ENCODE results near the gene B4GALT4. TPM values are rescaled to one million over a fixed set of nuclear protein-coding genes. Genes with fewer than 3 reads are reported as not detected.
"Not testable (repeated sequence)": the region's sequence is repeated elsewhere in the genome, so short reads cannot be mapped to it uniquely, and the experiment has no call there.

The B4GALT4 gene
- total RNA-seq, 4 donors from 2014 or later: 16.2 to 27.3 (median 21.2) TPM

DNA sequence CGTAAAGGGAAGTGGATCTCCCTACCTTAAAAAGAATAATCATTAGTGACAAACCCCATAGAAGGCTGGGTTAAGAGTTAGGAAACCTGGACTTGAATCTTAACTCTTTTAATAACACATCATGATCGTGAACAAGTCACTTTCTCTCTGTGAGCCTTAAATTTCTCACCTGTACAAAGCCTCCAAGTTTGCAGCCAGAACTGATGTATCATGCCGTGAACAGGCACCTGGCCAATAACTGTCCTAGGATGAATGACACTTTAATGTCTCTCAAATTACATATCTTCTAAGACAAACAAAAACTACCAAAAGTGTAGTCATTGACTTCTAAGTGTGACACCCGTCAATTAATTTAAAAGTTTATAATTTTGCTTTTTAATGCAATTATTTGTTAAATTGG lies 63.4 kb downstream of the B4GALT4 start:
- 81 to 90% methylated on average over 4 of the region's 4 CpGs for WGBS, 2 donors
- no peak for DNase-seq (ENCODE audit: low spot score in 2 of 2)

GRCh38 chr3:119176778-119177177 lies 63.9 kb downstream of the B4GALT4 start:
- TF ChIP-seq EP300 (IDR thresholded peaks at IDR 0.05): no peak
- TF ChIP-seq CTCF (IDR thresholded peaks at IDR 0.05): no peak
- no peak for TF ChIP-seq POLR2A (IDR thresholded peaks at IDR 0.05)
- no peaks in the 10 kb centered on the region for H3K36me3 ChIP-seq
- 60 to 75% methylated on average over 4 of the region's 4 CpGs for WGBS, 2 donors
- H3K27me3 ChIP-seq: no peaks in the 10 kb centered on the region
- peaks cover 0 to 6% (median 0%) of the 10 kb centered on the region in 4 donors for H3K4me1 ChIP-seq
- peak overlapping the region; percentile 7 to 82 (median 45) for H3K27ac ChIP-seq
- DNase-seq (ENCODE audit: low spot score in 2 of 2): no peak
- no peaks in the 10 kb centered on the region for H3K9me3 ChIP-seq
- H3K4me3 ChIP-seq: no peak overlapping the region

More for the DNA sequence above, 63.4 kb downstream of the B4GALT4 start:
- no peaks in the 10 kb centered on the region for H3K9me3 ChIP-seq
- no peak for TF ChIP-seq EP300 (IDR thresholded peaks at IDR 0.05)
- no peak for TF ChIP-seq POLR2A (IDR thresholded peaks at IDR 0.05)
- TF ChIP-seq CTCF (IDR thresholded peaks at IDR 0.05): no peak
- H3K4me3 ChIP-seq: no peak overlapping the region
- H3K27me3 ChIP-seq: no peaks in the 10 kb centered on the region
- peak overlapping the region in 2 of 4 donors; percentile 70 to 82 for H3K27ac ChIP-seq
- H3K4me1 ChIP-seq: peaks cover 0 to 6% (median 0%) of the 10 kb centered on the region in 4 donors
- no peaks in the 10 kb centered on the region for H3K36me3 ChIP-seq

DNA sequence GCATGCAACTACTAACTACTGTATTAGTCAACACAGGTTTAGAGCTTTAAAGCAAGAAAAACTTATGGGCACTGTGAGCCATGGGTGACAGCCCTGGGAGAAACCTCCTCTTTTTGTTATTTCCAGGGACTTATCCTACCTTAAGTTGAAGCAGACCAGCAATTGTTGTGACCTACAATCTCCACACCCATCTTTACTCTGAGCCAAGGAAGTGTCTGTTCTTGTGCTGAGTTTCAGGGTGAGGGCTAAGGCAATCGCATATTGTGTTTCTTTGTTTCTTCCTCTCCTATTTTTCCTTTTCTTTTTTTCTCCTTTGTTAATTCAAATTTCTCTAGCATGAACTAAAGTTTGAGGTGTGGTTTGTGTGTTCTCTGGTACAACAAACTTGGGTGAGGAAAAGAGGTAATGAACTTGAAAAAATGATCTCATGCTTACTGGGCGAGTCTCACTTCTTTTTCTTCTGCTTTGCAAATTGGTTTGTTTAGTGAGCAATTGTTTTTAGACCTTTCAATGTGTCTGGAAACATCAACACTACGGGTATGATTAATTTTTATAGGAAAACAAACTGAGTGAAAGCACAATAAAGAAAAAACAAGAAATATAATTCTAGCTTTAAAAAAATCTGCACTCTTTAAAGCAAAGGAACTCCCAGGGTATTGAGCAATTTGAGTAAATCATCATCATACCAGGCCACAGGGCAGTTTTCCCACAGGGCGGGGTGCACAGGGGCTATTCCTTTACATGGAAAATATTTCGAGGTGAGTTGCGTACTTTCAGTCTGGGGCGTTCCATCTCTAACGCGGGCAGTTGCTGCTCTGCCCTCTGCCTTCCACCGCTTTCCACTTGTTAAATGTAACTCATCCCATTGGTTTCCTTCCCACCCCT lies 64.6 kb downstream of the B4GALT4 start:
- Histone ChIP-seq H3K4me1 (peaks cover 0 to 6% (median 0%) of the 10 kb centered on the region in 4 donors), H3K27ac (peak overlapping the region in 3 of 4 donors; percentile 7 to 82 (median 70)), H3K4me3 (no peak overlapping the region), H3K36me3 (no peaks in the 10 kb centered on the region), H3K9me3 (no peaks in the 10 kb centered on the region), H3K27me3 (no peaks in the 10 kb centered on the region)
- TF ChIP-seq POLR2A (IDR thresholded peaks at IDR 0.05) (no peak), EP300 (IDR thresholded peaks at IDR 0.05) (peak in 1 of 2 donors; percentile 31), CTCF (IDR thresholded peaks at IDR 0.05) (no peak)
- WGBS, 2 donors: 66 to 78% methylated on average over 10 of the region's 10 CpGs
- peak; percentile 28 to 36 for DNase-seq (ENCODE audit: low spot score in 2 of 2)

- Histone ChIP-seq H3K27ac (no peak within 1 kb of the TSS), H3K27me3 (no peaks in the 10 kb centered on the region), H3K4me3 (no peak within 1 kb of the TSS), H3K36me3 (no peaks in the 10 kb centered on the region), H3K4me1 (peaks cover 0 to 6% (median 0%) of the 10 kb centered on the region in 4 donors), H3K9me3 (no peaks in the 10 kb centered on the region)
- no peak for TF ChIP-seq EP300 (IDR thresholded peaks at IDR 0.05)
- no peak for TF ChIP-seq CTCF (IDR thresholded peaks at IDR 0.05)
- no peak for TF ChIP-seq POLR2A (IDR thresholded peaks at IDR 0.05)
- DNase-seq (ENCODE audit: low spot score in 2 of 2): no peak
- WGBS, 2 donors: 28 to 47% methylated on average over 13 of the region's 13 CpGs
These were observed 67.4 kb downstream of the B4GALT4 start, which contains the start of gene UPK1B for GRCh38 chr3:119173325-119173724. TSS of gene UPK1B (plus strand) at chr3:119173598. CDS start at chr3:119186742, 13,144 bp downstream.

DNA sequence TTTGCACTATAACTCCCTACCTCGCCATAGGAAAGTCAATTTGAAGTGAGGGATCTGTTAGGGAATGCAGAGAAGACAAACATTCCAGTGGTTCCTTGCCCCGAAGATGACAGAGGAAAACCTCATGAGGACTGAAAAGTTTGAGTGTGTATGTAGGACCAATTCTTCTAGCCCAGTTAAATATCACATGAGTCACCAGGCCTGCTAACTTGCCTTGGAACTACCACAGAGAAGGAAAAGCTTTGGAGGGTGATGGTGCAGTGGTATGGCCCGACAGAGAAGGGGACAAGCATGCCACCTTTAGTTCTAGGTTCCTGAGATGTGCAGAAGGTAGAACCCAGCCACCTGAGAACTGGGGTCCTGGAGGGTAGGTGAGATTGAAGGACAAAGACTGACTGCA lies 69.9 kb downstream of the B4GALT4 start:
- H3K27ac ChIP-seq: no peak overlapping the region

GRCh38 chr3:119164745-119165144 lies 75.9 kb downstream of the B4GALT4 start:
- not testable (repeated sequence) for H3K4me3 ChIP-seq; DNase-seq (ENCODE audit: low spot score in 2 of 2); H3K4me1 ChIP-seq; H3K9me3 ChIP-seq; H3K27me3 ChIP-seq; H3K36me3 ChIP-seq; H3K27ac ChIP-seq
- 81 to 92% methylated on average over 9 of the region's 9 CpGs for WGBS, 2 donors

More for the DNA sequence above, 69.9 kb downstream of the B4GALT4 start:
- Histone ChIP-seq H3K27me3 (no peaks in the 10 kb centered on the region), H3K9me3 (no peaks in the 10 kb centered on the region), H3K36me3 (no peaks in the 10 kb centered on the region), H3K4me1 (peaks cover 0 to 6% (median 0%) of the 10 kb centered on the region in 4 donors), H3K4me3 (no peak overlapping the region)
- DNase-seq (ENCODE audit: low spot score in 2 of 2): no peak
- 87 to 90% methylated on average over 3 of the region's 3 CpGs for WGBS, 2 donors
- TF ChIP-seq CTCF (IDR thresholded peaks at IDR 0.05): no peak
- no peak for TF ChIP-seq EP300 (IDR thresholded peaks at IDR 0.05)
- TF ChIP-seq POLR2A (IDR thresholded peaks at IDR 0.05): no peak

All from tibial nerve (tissue), 4 donors.